Embryonic facial prominence (tissue), 1 donor: ENCODE data around the gene RASSF3.
"Not testable (repeated sequence)": the region's sequence is repeated elsewhere in the genome, so short reads cannot be mapped to it uniquely, and the experiment has no call there.

Experiments
- DNase-seq: peaks from one replicate; pipeline ENCODE4 v3.0.0-alpha.2; 2016; ENCODE audit errors: extremely low spot score

The RASSF3 gene

GRCh38 chr12:64690236-64690635, 79.9 kb downstream of the RASSF3 start:
- not testable (repeated sequence) for DNase-seq

GRCh38 chr12:64691227-64691794, 81.0 kb downstream of the RASSF3 start:
- peak; percentile 43 for DNase-seq

GRCh38 chr12:64691795-64692583, 81.7 kb downstream of the RASSF3 start:
- peak; percentile 54 for DNase-seq

DNA sequence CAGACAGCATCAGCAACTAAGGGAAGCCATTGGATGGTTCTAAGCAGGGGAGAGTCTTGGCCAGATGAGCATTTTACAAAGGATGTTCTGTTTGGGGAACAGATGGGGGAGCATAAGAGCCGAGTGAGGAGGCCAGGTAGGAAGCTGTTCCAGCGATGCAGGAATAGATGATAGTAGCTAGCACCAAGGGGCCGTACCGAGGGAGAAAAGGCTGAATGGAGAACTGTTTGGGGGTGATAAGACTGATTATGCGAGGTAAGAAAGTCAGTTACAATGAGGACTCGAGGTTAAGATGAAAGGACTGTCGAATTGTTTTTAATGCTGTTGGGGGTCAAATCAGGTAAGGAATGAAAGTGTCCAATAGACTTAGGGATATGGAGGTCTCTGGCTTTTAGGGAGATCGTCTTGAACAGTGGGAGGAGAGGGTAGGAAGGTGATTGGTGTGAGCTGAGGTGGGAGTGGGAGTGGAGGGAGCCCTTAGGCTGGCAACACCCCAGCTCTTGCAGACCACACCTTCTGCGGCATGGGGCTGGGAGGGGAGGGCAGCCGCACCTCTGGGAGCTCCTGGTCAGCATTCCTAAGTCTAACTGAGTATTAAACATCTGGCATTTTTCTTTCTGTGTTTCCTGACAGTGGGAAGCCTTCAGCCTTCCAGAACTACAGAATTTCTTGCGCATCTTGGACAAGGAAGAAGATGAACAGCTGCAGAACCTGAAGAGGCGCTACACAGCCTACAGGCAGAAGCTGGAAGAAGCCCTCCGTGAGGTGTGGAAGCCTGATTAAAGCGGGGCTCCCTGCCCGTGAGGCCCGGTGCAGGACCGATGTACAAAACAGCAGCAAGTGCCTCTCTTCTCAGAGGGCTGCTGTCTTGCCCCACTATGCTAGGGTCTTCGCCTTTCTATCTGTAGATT, 84.1 kb downstream of the RASSF3 start:
- no peak for DNase-seq

DNA sequence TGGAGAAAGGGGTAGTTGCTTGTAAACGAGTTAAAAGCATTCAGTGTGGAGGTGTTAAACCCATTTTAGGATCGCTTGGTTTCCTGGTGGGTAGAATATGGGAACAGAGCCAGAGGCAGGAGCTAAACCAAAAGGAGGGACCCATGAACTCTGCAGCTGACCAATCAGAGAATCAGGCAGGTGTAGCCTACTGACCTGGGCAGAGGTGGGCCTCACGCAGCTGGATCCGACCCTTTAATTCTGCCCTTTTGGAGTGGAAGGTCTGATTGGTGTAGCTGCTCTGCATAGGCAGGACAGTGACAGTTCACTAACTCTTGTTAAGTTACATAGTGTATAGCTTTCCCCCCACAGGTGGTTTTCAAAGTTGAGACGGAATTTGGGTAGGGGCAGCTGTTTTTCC, 85.3 kb downstream of the RASSF3 start:
- DNase-seq: no peak

DNA sequence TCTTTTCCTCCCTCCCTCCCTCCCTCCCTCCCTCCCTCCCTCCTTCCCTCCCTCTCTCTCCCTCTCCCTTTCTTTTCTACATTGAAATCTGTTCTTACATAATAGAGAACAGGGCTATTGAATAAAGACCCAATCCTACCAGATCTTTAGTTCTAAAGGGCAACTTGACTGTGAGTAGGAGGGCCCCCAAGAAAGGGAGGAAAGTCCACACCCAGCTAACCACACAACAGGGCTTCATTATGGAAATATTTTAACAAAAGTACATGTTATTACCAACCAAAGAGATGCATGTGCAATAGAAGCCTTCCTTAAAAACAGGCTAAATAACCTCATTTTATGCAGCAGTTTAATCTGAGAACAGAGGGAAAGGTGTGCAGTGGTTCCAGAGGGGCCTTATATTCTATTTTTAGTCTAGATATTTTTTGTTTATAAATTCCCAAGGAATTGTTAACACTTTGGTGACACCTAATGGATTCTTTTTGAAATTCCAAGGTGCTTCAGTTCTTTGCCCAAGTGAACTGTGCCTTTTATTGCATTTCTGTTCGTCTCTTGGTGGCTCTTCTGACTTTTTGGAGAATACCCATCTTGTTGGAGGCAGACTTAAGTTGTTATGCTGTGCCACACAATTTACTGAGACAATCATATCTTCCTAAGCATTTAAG, 85.9 kb downstream of the RASSF3 start:
- no peak for DNase-seq

DNA sequence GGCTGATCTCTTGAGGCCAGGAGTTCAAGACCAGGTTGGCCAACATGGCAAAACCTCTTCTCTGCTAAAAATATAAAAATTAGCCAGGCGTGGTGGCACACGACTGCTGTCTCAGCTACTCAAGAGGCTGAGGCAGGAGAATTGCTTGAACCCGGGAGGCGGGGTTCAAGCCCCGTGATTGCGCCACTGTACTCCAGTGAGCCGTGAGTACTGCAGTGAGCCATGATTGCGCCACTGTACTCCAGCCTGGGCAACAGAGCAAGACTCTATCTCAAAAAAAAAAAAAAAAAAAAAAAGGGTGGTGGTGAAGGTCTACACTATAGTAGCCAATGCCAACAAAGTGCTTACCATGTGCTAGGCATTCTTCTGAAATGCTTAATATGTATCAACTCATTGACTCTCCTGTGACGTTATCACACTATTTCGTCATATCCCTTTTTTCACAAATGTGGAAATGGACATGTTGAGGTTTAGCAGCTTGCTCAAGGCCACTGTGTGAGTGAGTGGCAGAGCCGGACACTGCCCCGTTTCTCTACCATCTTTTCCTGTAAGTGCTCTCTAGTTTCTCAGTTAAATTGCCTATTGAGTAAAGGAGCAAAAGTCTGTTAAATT, 89.3 kb downstream of the RASSF3 start:
- no peak for DNase-seq

- DNase-seq: no peak
These were observed 90.2 kb downstream of the RASSF3 start for GRCh38 chr12:64700532-64700931.

GRCh38 chr12:64701283-64701682, 91.0 kb downstream of the RASSF3 start:
- no peak for DNase-seq

DNA sequence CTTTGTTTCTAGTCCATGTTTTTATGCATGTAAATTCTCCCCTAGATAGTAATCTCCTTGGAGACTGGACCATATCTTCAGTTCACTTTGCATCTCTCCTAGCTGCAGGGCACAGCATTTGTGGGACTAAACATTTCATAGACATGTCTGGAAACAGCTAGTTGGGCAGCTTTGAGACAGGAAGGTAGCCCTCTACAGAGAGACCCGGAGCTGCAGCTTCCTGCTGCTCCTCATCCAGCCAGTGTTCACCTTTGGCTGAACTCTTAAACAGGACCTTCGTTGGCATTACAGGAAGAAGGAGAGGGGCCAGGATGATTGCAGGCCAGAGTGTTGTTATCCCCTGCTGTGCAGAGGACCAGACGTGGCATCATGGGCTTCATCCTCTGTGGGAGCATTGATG, 96.0 kb downstream of the RASSF3 start:
- DNase-seq: no peak

GRCh38 chr12:64706857-64707256, 96.6 kb downstream of the RASSF3 start:
- no peak for DNase-seq

DNA sequence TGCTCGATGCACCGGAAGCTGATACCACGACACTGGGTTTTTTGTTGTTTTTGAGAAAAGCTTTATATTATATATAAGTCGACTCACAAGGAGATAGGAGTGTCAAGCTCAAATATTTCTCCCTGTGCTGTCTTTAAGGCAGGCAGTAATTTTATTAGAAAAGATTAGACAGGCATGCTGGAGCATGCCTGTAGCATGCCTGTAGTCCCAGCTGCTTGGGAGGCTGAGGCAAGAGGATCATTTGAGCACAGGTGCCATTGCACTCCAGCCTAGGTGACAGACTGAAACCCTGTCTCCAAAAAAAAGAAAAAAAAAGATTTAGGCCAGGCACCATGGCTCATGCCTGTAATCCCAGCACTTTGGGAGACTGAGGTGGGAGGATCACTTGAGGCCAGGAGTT, 97.1 kb downstream of the RASSF3 start:
- DNase-seq: no peak

GRCh38 chr12:64707926-64708325, 97.6 kb downstream of the RASSF3 start:
- DNase-seq: no peak

DNA sequence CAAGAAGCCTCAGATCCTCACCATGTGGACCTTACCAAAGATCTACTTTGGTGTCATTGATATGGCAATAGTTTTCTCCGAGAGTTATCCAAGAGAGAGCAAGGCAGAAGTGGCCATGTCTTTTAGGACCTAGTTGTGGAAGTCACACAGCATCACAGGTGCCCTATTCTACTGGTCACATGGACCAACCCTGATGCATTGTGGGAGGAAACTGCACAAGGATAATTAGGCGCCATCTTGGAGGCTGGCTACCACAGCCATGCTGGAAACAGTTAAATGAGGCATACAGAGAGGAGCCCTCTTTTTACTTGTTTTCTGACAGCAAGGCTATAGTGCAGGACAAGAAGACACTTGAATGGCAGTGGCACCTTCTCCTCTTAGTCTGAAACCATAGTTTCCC, 99.1 kb downstream of the RASSF3 start:
- DNase-seq: no peak

GRCh38 chr12:64713376-64713775, 103.1 kb downstream of the RASSF3 start:
- no peak for DNase-seq

GRCh38 chr12:64714551-64714968, 104.3 kb downstream of the RASSF3 start:
- DNase-seq: no peak

DNA sequence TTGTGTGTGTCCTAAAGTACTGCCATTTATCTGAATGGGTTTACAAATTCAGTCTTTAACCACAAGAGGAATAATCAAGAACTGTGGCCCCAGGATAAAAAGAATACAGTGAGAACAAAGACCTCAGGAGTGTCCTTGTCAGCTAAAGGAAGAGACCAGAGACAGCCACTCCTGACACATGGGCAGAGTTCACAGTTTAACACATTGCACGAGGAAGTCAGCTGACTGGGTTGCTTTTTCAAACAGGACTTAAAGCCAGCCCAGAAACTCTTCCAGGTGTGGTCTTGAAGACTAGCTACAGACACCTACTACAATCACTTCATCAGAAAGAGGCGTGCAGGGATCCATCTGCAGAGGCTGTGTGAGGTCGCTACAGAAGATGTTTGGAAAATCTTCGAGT, 106.1 kb downstream of the RASSF3 start:
- no peak for DNase-seq

GRCh38 chr12:64716839-64717455, 106.7 kb downstream of the RASSF3 start:
- DNase-seq: no peak

GRCh38 chr12:64718649-64719048, 108.4 kb downstream of the RASSF3 start:
- no peak for DNase-seq

- DNase-seq: no peak
These were observed 110.6 kb downstream of the RASSF3 start for GRCh38 chr12:64720884-64721283.

DNA sequence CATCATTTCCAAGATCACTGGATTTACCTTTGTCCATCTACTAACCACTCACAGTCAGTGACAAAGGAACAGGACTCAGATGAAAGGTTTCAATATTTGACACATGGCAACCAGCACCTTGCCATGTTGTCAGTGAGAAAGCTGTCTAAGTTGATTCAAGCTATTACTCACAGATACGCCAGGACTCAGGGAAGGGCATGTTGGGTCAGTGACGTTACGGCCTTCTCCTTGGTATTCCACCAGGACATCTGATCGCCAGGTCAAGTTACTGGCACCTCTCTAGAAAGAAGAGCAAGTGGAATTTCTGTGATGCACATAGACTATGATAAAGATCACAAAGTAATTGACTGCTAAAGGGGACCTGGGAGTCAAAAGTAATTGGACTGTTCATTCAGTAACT, 112.5 kb downstream of the RASSF3 start:
- no peak for DNase-seq
